HG03103 (cell line): ENCODE data around the gene DDIT4L.
"Not testable (repeated sequence)": the region's sequence is repeated elsewhere in the genome, so short reads cannot be mapped to it uniquely, and the experiment has no call there.

ENCODE experiments used
- ATAC-seq: cut with Tn5 transposase; IDR thresholded peaks from one replicate; pipeline ENCODE4 v1.9.1; 2021; ENCODE audit warnings: low read depth; ENCODE audit not compliant: unreplicated experiment

DDIT4L gene

GRCh38 chr4:100168521-100168920 lies 21.7 kb downstream of the DDIT4L start:
- no peak for ATAC-seq

GRCh38 chr4:100166297-100167039 lies 23.8 kb downstream of the DDIT4L start:
- no peak for ATAC-seq

GRCh38 chr4:100165809-100166208 lies 24.5 kb downstream of the DDIT4L start:
- no peak for ATAC-seq

- ATAC-seq, result no peak
Observed at GRCh38 chr4:100164808-100165760, 25.2 kb downstream of the DDIT4L start.

- peak; percentile 74 for ATAC-seq
Observed at GRCh38 chr4:100162027-100162685, 28.1 kb downstream of the DDIT4L start.

- no peak for ATAC-seq
Observed at GRCh38 chr4:100149190-100149589, 41.1 kb downstream of the DDIT4L start.

GRCh38 chr4:100147684-100148083 lies 42.6 kb downstream of the DDIT4L start:
- ATAC-seq, result no peak

- ATAC-seq, result no peak
Observed at GRCh38 chr4:100147198-100147597, 43.1 kb downstream of the DDIT4L start.

- ATAC-seq, result no peak
Observed at GRCh38 chr4:100146756-100147155, 43.5 kb downstream of the DDIT4L start.

GRCh38 chr4:100137320-100137719 lies 52.9 kb downstream of the DDIT4L start:
- ATAC-seq, result not testable (repeated sequence)
